Measurements from ENCODE around the gene TLE5.

The TLE5 gene

DNA sequence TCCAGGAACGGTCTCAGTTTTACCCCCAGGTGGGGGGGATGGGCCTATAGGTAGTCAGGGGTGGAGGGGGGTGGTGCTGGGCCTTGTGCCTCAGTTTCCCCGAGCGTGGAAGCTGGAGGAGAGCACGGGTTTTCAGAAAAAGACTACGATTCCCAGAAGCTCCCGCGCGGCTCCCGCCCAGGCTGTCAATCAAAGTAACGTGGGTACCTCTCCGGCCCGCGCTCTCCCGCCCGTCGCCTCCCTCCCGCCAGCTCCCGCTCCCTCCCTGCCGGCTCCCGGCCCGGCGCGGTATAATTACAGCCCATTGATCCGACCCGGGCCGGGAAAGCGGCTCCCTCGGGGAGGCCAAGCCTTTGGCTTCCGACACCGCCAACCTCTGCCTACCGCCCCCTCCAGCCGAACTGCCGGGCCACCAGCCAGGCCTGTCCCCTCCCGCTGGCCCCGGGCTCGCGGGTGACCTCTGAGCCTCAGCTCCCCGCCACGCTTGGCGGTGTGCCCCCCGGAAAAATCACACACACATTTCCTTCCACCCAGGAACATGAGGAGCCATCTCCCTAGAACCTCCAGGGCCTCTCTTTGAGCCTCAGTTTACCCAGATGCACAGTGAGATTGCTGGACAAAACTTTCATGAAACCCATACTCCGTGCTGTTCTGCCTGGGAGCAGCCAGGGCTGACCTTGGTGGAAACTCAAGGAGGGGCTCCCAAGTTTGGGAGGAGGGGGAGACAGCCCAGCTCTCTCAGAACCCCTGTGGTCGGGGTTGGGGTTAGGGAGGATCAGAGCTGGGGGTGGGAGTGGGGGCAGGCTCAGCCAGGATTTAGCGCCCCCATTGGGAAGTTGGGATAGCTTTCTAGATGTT is 25.9 kb downstream of the TLE5 start:
- peaks cover 52% of the 10 kb centered on the region for H3K27me3 ChIP-seq (ENCODE audit: control insufficient read depth, insufficient read depth, low read length)
- H3K36me3 ChIP-seq (ENCODE audit: control insufficient read depth, low read depth, low read length): no peaks in the 10 kb centered on the region
- peak overlapping the region; percentile 70 for H3K4me3 ChIP-seq (ENCODE audit: low read length)
- peak overlapping the region; percentile 45 for H3K9ac ChIP-seq (ENCODE audit: low read length)
- H3K9me3 ChIP-seq (ENCODE audit: control insufficient read depth, low read depth, low read length): no peaks in the 10 kb centered on the region
- peaks cover 10% of the 10 kb centered on the region for H3K4me1 ChIP-seq (ENCODE audit: control insufficient read depth, low read depth, low read length)
- H3K27ac ChIP-seq (ENCODE audit: low read length): peak overlapping the region; percentile 63

- Histone ChIP-seq H3K9me3 (ENCODE audit: control insufficient read depth, low read depth, low read length) (no peaks in the 10 kb centered on the region), H3K36me3 (ENCODE audit: control insufficient read depth, low read depth, low read length) (no peaks in the 10 kb centered on the region), H3K27ac (ENCODE audit: low read length) (peak overlapping the region; percentile 63), H3K27me3 (ENCODE audit: control insufficient read depth, insufficient read depth, low read length) (peaks cover 59% of the 10 kb centered on the region), H3K4me3 (ENCODE audit: low read length) (peak overlapping the region; percentile 70), H3K9ac (ENCODE audit: low read length) (peak overlapping the region; percentile 29), H3K4me1 (ENCODE audit: control insufficient read depth, low read depth, low read length) (peaks cover 10% of the 10 kb centered on the region)
Observed at GRCh38 chr19:3035542-3036118, 26.7 kb downstream of the TLE5 start.

GRCh38 chr19:3034656-3035541 is 27.4 kb downstream of the TLE5 start:
- peak overlapping the region; percentile 17 for H3K9ac ChIP-seq (ENCODE audit: low read length)
- peaks cover 10% of the 10 kb centered on the region for H3K4me1 ChIP-seq (ENCODE audit: control insufficient read depth, low read depth, low read length)
- no peaks in the 10 kb centered on the region for H3K9me3 ChIP-seq (ENCODE audit: control insufficient read depth, low read depth, low read length)
- peaks cover 66% of the 10 kb centered on the region for H3K27me3 ChIP-seq (ENCODE audit: control insufficient read depth, insufficient read depth, low read length)
- peak overlapping the region; percentile 70 for H3K4me3 ChIP-seq (ENCODE audit: low read length)
- no peaks in the 10 kb centered on the region for H3K36me3 ChIP-seq (ENCODE audit: control insufficient read depth, low read depth, low read length)
- no peak overlapping the region for H3K27ac ChIP-seq (ENCODE audit: low read length)

DNA sequence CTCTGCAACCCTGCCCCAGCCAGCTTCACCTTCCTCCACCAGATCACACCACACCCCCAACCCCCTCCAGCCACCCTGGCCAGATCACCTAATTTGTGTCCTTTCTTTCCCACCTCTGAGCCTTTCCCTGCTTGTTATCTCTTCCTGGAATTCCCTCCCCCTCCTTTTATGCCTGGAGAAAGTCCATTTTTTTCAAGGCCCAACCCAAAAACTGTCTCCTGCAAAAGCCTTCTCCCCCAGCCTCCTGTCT is 28.0 kb downstream of the TLE5 start:
- Histone ChIP-seq H3K4me1 (ENCODE audit: control insufficient read depth, low read depth, low read length) (peaks cover 10% of the 10 kb centered on the region), H3K9ac (ENCODE audit: low read length) (no peak overlapping the region), H3K9me3 (ENCODE audit: control insufficient read depth, low read depth, low read length) (no peaks in the 10 kb centered on the region), H3K27ac (ENCODE audit: low read length) (no peak overlapping the region), H3K27me3 (ENCODE audit: control insufficient read depth, insufficient read depth, low read length) (peaks cover 72% of the 10 kb centered on the region), H3K4me3 (ENCODE audit: low read length) (no peak overlapping the region), H3K36me3 (ENCODE audit: control insufficient read depth, low read depth, low read length) (no peaks in the 10 kb centered on the region)

DNA sequence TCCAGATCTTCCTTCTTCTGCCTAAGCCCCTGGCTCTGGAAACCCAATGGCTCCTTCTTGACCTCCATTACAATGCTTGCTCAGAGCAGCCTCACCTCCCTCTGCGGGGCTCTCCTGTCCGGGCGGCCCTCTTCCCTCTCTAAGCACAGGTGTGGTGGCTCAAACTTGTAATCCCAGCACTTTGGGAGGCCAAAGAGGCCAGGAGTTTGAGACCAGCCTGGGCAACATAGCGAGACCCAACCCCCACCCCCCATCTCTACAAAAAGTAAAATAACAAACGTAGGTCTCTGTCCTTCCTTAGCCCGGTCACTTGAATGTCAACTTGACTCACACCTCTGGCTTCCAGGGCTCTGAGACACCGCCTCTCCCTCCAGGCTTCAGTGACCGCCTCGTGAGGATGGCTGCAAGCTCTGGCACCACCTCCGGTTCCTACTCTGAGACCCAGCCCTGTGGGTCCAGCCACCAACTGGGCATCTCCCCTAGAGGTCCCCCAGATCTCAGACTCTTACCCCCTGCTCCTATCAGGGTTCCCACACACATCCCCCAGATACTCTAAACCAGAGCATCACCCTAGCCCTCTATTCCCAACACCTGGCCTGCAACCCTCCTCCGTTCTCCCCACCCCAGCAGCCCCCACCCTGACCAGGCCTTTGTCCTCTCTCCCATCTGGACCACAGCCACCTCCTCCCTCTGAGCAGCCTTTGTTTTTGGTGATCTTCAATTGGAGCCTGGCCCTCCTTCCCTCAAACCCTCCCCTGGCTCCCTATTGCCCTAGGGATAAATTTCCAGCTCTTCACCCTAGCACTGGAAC is 28.5 kb downstream of the TLE5 start:
- Histone ChIP-seq H3K4me3 (ENCODE audit: low read length) (no peak overlapping the region), H3K27me3 (ENCODE audit: control insufficient read depth, insufficient read depth, low read length) (peaks cover 74% of the 10 kb centered on the region), H3K9me3 (ENCODE audit: control insufficient read depth, low read depth, low read length) (no peaks in the 10 kb centered on the region), H3K36me3 (ENCODE audit: control insufficient read depth, low read depth, low read length) (no peaks in the 10 kb centered on the region), H3K9ac (ENCODE audit: low read length) (no peak overlapping the region), H3K4me1 (ENCODE audit: control insufficient read depth, low read depth, low read length) (peaks cover 10% of the 10 kb centered on the region), H3K27ac (ENCODE audit: low read length) (no peak overlapping the region)

- Histone ChIP-seq H3K27me3 (ENCODE audit: control insufficient read depth, insufficient read depth, low read length) (peaks cover 82% of the 10 kb centered on the region), H3K9me3 (ENCODE audit: control insufficient read depth, low read depth, low read length) (no peaks in the 10 kb centered on the region), H3K4me3 (ENCODE audit: low read length) (no peak overlapping the region), H3K4me1 (ENCODE audit: control insufficient read depth, low read depth, low read length) (peaks cover 9% of the 10 kb centered on the region), H3K36me3 (ENCODE audit: control insufficient read depth, low read depth, low read length) (no peaks in the 10 kb centered on the region), H3K27ac (ENCODE audit: low read length) (no peak overlapping the region), H3K9ac (ENCODE audit: low read length) (no peak overlapping the region)
Observed at GRCh38 chr19:3031607-3031867, 30.8 kb downstream of the TLE5 start.

- H3K4me3 ChIP-seq (ENCODE audit: low read length): peak within 1 kb of the TSS; percentile 49
- peaks cover 94% of the 10 kb centered on the region for H3K27me3 ChIP-seq (ENCODE audit: control insufficient read depth, insufficient read depth, low read length)
Observed at GRCh38 chr19:3029065-3029923, 33.0 kb downstream of the TLE5 start, which contains the start of gene TLE2. TLE2 (minus strand) TSS chr19:3029280; CDS start chr19:3028904, 376 bp downstream.

DNA sequence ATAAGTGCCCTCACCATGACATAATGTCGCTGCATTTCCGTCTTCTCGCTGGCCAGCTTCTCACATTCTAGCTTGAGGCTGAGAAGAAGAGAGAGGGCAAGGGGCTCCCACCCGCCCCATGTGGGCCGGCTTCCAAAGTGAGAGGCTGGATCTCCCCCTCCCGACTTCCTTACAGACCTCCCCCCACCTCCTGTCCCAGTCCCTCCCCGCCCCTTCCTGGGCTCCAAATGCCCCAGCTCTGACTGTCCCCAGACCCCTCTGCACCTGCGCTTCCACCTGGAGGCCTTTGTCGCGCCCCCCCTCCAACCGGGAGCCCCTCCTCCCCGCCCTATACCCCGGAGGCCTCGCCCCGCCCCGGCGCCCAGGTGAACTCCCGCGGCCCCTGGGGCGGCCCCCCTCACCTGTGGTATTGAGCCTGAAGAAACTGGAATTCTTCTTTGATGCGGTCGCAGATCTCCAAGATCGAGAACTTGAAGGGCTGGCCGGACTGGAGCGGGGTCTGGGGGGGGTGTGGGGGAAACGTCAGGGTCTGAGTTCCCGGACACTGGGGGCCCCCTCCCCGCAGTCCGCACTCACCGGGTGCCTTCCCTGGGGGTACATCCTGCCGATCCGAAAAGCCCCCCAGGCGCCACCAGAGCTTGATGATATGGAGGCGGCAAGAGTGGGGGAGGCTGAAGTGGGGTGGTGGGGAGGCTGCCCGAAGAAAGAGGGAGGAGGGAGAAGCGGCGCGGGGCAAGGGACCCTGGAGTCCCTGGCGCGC is 33.8 kb downstream of the TLE5 start:
- no peaks in the 10 kb centered on the region for H3K9me3 ChIP-seq (ENCODE audit: control insufficient read depth, low read depth, low read length)
- H3K36me3 ChIP-seq (ENCODE audit: control insufficient read depth, low read depth, low read length): no peaks in the 10 kb centered on the region
- H3K27me3 ChIP-seq (ENCODE audit: control insufficient read depth, insufficient read depth, low read length): peaks cover 90% of the 10 kb centered on the region
- no peak overlapping the region for H3K27ac ChIP-seq (ENCODE audit: low read length)
- H3K4me1 ChIP-seq (ENCODE audit: control insufficient read depth, low read depth, low read length): peaks cover 7% of the 10 kb centered on the region
- no peak overlapping the region for H3K9ac ChIP-seq (ENCODE audit: low read length)
- peak overlapping the region; percentile 49 for H3K4me3 ChIP-seq (ENCODE audit: low read length)

More at GRCh38 chr19:3029065-3029923, 33.0 kb downstream of the TLE5 start, which contains the start of gene TLE2:
- Histone ChIP-seq H3K27ac (ENCODE audit: low read length) (no peak within 1 kb of the TSS), H3K9ac (ENCODE audit: low read length) (no peak within 1 kb of the TSS), H3K4me1 (ENCODE audit: control insufficient read depth, low read depth, low read length) (peaks cover 7% of the 10 kb centered on the region), H3K36me3 (ENCODE audit: control insufficient read depth, low read depth, low read length) (no peaks in the 10 kb centered on the region), H3K9me3 (ENCODE audit: control insufficient read depth, low read depth, low read length) (no peaks in the 10 kb centered on the region)

DNA sequence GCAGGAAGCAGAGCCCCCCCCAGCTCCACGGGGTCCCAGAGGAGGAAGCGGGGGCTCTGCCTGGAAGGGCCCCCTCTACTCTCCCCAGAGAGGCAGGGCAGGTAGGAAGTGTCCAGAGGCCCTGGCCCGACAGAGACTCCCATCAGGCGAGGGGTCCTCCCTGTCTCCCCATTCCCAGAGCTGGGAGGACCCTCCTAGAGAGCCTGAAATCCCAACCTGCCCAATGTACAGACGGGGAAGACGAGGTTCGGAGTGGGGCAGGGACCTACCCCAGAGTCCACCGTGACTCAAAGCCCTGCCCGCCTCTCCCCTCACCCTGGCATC is 34.4 kb downstream of the TLE5 start:
- H3K27ac ChIP-seq (ENCODE audit: low read length): no peak overlapping the region
- H3K4me3 ChIP-seq (ENCODE audit: low read length): no peak overlapping the region
- peaks cover 7% of the 10 kb centered on the region for H3K4me1 ChIP-seq (ENCODE audit: control insufficient read depth, low read depth, low read length)
- H3K27me3 ChIP-seq (ENCODE audit: control insufficient read depth, insufficient read depth, low read length): peaks cover 86% of the 10 kb centered on the region
- no peak overlapping the region for H3K9ac ChIP-seq (ENCODE audit: low read length)
- no peaks in the 10 kb centered on the region for H3K9me3 ChIP-seq (ENCODE audit: control insufficient read depth, low read depth, low read length)
- H3K36me3 ChIP-seq (ENCODE audit: control insufficient read depth, low read depth, low read length): no peaks in the 10 kb centered on the region

- no peak overlapping the region for H3K9ac ChIP-seq (ENCODE audit: low read length)
- H3K36me3 ChIP-seq (ENCODE audit: control insufficient read depth, low read depth, low read length): no peaks in the 10 kb centered on the region
- peaks cover 80% of the 10 kb centered on the region for H3K27me3 ChIP-seq (ENCODE audit: control insufficient read depth, insufficient read depth, low read length)
- no peaks in the 10 kb centered on the region for H3K9me3 ChIP-seq (ENCODE audit: control insufficient read depth, low read depth, low read length)
- H3K27ac ChIP-seq (ENCODE audit: low read length): no peak overlapping the region
- peaks cover 7% of the 10 kb centered on the region for H3K4me1 ChIP-seq (ENCODE audit: control insufficient read depth, low read depth, low read length)
- H3K4me3 ChIP-seq (ENCODE audit: low read length): no peak overlapping the region
Observed at GRCh38 chr19:3027292-3027691, 35.0 kb downstream of the TLE5 start.
